Coronary artery (tissue), 2 donors: Measurements from ENCODE around the gene PLXNB1.

Source experiments
- DNase-seq: peaks from one replicate; pipeline ENCODE4 v3.0.0-alpha.2; 2017; ENCODE audit warnings: low spot score
- H3K27ac ChIP-seq, 2 donors: fragments of 200-600 bp; sonication (generic); one replicate each; pipeline ENCODE4 v1.5.1; 2016 to 2019
- H3K4me3 ChIP-seq: fragments of 200-600 bp; sonication (generic); 2 replicates; pipeline ENCODE4 v1.5.1; 2016; ENCODE audit warnings: mild to moderate bottlenecking, moderate library complexity
- CTCF ChIP-seq: fragments of 200-600 bp; sonication (generic); IDR thresholded peaks from one replicate; pipeline ENCODE4 v1.5.1; 2019; ENCODE audit warnings: antibody characterized with exemption

The PLXNB1 gene

GRCh38 chr3:48473617-48473952, 43.7 kb upstream of the PLXNB1 start:
- no peak for TF ChIP-seq CTCF
- no peak for DNase-seq
- no peak overlapping the region for H3K4me3 ChIP-seq
- peak overlapping the region; percentile 96 to 98 for H3K27ac ChIP-seq

- DNase-seq = peak; percentile 94
- TF ChIP-seq CTCF = no peak
Measured at GRCh38 chr3:48472923-48473616, 43.2 kb upstream of the PLXNB1 start.

GRCh38 chr3:48472673-48472922, 42.7 kb upstream of the PLXNB1 start:
- DNase-seq = no peak
- TF ChIP-seq CTCF = no peak
- peak overlapping the region; percentile 96 to 98 for H3K27ac ChIP-seq
- peak overlapping the region; percentile 84 for H3K4me3 ChIP-seq

More at GRCh38 chr3:48472923-48473616, 43.2 kb upstream of the PLXNB1 start:
- Histone ChIP-seq H3K4me3 (peak overlapping the region; percentile 84), H3K27ac (peak overlapping the region; percentile 96 to 98)

- H3K4me3 ChIP-seq = peak overlapping the region; percentile 50
- no peak for TF ChIP-seq CTCF
- H3K27ac ChIP-seq = peak overlapping the region in 1 of 2 donors; percentile 100
- DNase-seq = no peak
Measured at GRCh38 chr3:48470286-48470685, 40.4 kb upstream of the PLXNB1 start.

GRCh38 chr3:48469046-48469915, 39.4 kb upstream of the PLXNB1 start:
- DNase-seq = no peak
- H3K4me3 ChIP-seq = peak overlapping the region; percentile 50
- peak overlapping the region in 1 of 2 donors; percentile 100 for H3K27ac ChIP-seq
- TF ChIP-seq CTCF = no peak

GRCh38 chr3:48468329-48468731, 38.4 kb upstream of the PLXNB1 start:
- Histone ChIP-seq H3K27ac (peak overlapping the region; percentile 96 to 100), H3K4me3 (peak overlapping the region; percentile 19)
- TF ChIP-seq CTCF = no peak
- no peak for DNase-seq
